ENCODE measurements around the gene EPS8. TPM values are rescaled to one million over a fixed set of nuclear protein-coding genes. Genes with fewer than 3 reads are reported as not detected.

Gene EPS8
- total RNA-seq, 1 experiment from 2014 or later, result 14.3 TPM

DNA sequence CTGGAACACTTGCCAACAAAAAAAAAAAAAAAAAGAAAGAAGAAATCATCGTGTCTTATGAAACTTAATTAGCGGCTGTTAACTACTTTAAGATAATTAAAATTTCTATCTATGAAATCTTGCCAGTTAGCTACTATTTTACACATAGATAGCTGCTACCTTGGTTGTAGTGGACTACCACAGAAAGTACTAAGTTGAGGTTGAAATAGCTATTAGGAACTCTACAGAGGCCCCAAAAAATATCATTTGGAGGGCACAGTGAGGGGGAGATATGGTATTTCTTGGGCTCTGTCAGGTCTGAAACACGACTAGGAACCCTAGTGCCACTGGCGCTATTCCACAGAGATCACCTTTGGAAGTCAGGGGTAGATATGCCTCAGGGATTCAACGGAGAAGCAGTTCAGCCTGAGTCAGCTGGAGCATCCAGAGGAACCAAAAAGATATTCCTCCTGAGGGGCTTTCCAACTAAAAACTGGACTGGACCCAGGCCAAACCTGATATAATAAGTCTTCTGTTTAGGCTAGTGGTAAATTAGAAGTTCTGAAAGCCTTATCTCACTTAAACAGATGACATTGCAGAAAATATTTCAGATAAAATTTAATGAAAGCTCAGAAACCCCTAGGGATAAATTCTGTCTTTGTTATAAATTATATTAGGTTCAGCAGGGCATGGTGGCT lies 126.1 kb downstream of the EPS8 start:
- no peak for DNase-seq (ENCODE audit: extremely low read depth, low read depth)

DNA sequence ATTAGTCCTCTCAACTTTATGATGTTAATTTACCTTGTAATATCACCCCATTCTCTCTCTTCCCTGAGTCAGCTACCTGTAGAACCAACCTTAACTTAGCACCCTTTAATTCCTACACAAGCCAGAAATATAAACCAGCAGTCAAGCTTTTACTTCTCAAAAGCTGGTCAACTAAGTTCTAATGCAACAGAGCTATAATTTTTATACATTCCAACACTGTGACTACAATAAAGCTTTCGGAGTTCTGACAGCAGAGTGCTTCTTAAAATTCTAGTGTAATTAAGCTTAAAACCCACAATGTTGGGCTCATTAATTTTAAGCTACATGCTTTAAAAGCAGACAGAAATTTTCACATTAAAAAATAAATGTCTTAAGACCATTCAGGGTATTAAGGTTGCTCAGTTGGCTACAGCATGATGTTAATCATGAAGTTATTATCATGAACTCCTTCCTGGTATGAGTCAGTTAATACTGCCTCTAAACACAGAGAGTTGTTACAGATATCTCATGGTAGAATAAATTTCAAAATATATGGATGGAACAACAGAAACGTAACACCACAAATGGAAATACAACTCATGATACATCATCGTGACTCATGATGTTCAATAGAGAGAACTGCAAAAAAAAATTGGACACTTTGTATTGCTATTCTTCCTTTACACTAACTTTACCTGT lies 126.7 kb downstream of the EPS8 start:
- DNase-seq (ENCODE audit: extremely low read depth, low read depth), result peak; percentile 36

- DNase-seq (ENCODE audit: extremely low read depth, low read depth), result no peak
Observed at GRCh38 chr12:15651371-15651770, 137.8 kb downstream of the EPS8 start.

DNA sequence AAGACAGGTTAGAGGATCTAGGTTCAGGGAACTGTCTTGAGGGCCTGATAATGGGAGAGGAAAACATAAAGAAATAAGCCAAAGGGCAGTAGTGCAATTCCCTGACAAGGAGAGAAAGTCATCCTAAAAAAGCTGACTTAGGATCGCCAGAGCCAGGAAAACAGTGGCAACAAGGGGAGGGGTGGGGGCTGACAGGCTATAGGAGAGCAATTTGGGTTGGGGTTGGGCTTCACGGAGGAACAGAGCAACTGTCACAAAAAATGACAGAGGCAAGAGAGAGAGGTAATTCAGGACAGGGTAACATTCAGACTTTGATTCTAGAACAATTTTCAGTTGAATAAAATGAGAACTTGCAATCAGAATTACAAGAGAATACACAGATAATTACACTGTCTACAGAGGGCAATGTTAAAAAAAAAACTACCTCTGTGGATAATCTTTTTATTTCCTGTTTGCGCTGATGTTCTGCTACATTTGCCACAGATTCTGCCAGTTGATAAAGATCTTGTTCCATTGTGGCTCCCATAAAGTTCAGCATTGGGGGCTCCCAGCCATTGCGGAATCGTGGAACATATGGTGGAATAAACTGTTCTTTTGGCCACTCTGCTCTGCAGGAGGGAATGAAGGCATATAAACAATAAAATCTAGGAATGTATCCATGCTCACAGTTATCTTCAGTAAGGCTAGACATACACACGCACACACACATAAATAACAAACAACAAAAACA lies 138.6 kb downstream of the EPS8 start:
- DNase-seq (ENCODE audit: extremely low read depth, low read depth), result no peak

GRCh38 chr12:15649347-15649746 lies 139.8 kb downstream of the EPS8 start:
- DNase-seq (ENCODE audit: extremely low read depth, low read depth), result no peak

DNA sequence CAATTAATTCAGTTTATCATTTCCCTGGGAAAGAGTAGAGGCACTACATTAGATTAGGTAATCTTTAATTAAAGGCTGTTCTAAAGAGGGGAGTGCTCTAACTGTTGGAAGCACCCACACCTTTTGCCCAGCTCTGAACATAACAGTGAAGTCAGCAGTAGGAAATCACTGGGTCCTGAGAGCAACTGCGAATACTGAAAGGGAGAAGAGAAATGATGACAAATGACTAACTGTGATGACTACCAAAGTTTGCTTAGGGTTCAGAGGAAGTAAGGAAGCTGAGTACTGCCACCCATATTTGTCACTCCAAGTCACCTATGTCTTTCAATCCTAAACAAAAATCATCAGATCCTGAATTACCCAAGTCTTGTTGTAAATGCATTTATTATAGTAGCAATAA lies 140.6 kb downstream of the EPS8 start:
- no peak for DNase-seq (ENCODE audit: extremely low read depth, low read depth)

DNA sequence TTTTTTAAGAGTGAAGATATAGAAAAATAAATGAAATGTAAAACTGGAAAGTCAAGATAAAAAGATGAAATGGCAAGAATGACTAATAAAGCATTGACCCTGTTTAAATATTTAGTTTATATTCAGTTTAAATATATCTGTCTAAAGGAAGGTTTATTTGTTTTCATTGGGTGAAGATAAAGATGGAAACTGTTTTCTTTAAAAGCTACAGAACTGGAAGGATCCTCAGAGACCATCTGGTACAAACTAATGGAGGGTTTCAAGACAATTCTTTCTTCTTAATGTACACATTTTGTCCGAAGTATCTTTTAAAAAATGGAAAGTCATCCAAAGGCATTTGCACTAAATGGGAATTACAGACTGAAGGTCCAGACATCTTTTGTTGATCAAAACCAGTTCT lies 142.6 kb downstream of the EPS8 start:
- DNase-seq (ENCODE audit: extremely low read depth, low read depth), result no peak

- no peak for DNase-seq (ENCODE audit: extremely low read depth, low read depth)
Observed at GRCh38 chr12:15644700-15645099, 144.5 kb downstream of the EPS8 start.

DNA sequence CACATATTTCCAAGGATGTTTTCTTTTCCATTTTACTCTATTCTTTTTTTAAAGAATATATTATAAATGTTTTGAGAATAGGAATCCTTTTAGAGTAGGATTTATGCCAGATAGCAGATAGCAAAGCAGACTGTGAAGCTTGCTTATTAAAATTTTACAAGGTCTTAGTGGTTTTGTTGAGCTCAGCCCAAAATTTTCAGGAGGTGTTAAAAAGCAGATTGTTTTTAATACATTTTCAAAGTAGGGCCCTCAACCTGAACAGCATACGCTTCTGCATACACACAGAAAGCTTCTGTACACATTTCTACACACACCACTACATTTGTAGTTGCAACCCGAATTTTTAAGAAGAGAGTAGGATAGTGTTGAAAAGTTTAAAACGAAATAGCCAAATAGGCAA lies 151.0 kb downstream of the EPS8 start:
- DNase-seq (ENCODE audit: extremely low read depth, low read depth), result no peak

GRCh38 chr12:15636060-15636890 lies 152.9 kb downstream of the EPS8 start:
- DNase-seq (ENCODE audit: extremely low read depth, low read depth), result no peak

- DNase-seq (ENCODE audit: extremely low read depth, low read depth), result no peak
Observed at GRCh38 chr12:15634010-15634683, 155.0 kb downstream of the EPS8 start.

DNA sequence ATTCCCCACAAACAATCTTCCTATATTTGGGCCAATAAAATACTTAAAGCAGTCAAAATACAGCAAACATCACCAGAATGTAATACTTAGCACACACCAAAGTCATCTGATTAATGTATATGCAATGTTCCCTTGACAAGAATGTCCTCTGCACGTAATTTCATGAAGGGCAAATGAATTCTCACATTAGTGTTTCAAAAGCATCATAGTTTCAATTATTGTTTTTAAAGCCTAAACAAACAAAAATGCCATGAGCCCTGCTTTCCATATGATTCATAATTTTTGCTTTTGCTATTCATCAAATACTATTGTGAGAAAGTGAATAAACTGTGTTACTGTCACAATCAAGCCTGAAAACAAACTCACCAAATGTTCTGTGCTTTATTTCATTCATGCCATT lies 156.0 kb downstream of the EPS8 start:
- no peak for DNase-seq (ENCODE audit: extremely low read depth, low read depth)

GRCh38 chr12:15632708-15633107 lies 156.5 kb downstream of the EPS8 start:
- DNase-seq (ENCODE audit: extremely low read depth, low read depth), result no peak

DNA sequence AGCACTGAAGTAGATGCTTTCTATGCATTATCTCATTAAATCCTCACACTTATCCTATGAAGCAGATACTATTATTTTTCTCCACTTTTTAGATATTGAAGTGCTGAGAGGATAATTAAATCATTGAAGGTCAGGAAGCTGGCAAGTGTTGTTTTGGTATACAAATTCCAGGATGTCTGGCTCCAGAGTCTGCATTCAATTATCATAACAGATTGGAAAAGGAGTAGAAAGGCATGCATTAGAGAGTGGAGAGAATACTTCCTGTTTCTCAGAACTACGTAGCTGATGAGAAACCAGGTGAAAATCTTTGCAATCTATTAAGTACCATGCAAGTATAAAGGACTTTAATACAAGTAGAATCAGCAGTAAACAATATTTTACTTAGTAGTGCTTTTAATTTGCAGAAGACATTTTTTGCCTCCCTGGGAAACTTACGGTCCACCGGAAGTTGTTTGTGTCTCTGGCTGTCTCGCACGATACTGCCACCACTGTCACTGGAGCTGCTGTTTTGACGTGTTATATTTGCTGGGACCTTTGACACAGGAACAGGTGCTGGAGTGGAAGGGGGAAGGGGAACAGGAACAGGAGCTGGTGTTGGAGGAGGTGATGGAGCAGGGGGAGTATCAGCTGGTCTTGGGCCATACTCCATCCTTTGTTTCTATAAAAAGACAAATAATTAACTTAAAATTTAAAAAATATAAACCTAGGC lies 158.0 kb downstream of the EPS8 start:
- DNase-seq (ENCODE audit: extremely low read depth, low read depth), result no peak

DNA sequence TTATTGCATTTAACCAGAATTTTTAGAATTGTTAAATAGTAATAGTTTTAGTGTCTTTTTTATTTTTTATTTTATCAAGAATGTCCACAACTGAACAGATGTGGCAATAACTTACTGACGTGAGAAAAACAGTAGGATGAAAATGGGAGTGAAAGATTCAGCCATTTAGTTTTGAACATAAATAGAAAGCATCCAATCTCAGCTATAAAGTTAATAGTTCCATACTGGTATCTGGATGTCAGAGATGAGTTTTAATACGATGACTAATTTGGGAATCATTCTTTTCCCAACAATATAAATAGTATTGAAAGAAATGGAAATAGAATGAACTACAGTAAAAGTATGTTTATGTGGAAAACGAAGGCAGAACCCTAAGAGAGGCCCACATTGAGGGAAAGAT lies 159.4 kb downstream of the EPS8 start:
- DNase-seq (ENCODE audit: extremely low read depth, low read depth), result no peak

GRCh38 chr12:15629108-15629507 lies 160.1 kb downstream of the EPS8 start:
- DNase-seq (ENCODE audit: extremely low read depth, low read depth), result peak; percentile 73

GRCh38 chr12:15627995-15628945 lies 160.9 kb downstream of the EPS8 start:
- no peak for DNase-seq (ENCODE audit: extremely low read depth, low read depth)

DNA sequence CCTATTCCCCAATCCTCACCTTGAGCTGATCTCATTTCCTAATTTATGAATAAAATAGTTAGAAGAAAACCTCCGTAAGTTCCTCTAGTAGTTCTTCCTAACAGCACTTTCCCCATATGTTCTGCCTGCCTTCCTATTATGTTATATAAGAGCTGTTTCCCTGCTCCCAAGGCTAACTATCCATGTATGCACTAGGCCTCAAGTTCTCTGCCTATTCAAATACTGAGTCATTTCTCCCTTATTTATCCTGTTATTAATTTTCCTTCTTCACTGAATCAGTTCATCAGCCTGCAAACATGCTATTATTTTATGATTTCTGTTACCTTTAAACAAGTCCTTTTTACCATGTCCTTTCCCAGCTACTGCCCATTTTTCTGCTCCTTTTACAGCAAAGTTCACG lies 164.1 kb downstream of the EPS8 start:
- DNase-seq (ENCODE audit: extremely low read depth, low read depth), result no peak

All from NCI-H460 (cell line).